Epidermal melanocyte (primary cell): Measurements from ENCODE around the gene KLHDC8A.

ENCODE experiments used
- DNase-seq: peaks from one replicate; pipeline ENCODE4 v3.0.0; 2011; ENCODE audit warnings: low spot score; ENCODE audit not compliant: insufficient read length

KLHDC8A gene

DNA sequence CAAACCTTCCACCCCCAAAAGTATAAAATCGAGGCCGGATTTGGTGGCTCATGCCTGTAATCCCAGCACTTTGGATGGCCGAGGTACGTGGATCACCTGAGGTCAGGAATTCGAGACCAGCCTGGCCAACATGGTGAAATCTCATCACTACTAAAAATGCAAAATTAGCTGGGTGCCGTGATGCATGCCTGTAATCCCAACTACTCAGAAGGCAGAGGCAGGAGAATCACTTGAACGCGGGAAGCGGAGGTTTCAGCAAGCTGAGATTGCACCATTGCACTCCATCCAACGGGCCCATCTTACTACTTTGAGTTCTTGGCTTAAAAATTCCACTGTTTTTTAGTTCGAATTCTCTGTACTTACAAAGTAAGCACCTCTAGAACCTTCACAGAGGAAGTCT lies 11.0 kb downstream of the KLHDC8A start:
- no peak for DNase-seq

- no peak for DNase-seq
Measured at GRCh38 chr1:205344066-205344928, 12.4 kb downstream of the KLHDC8A start.

DNA sequence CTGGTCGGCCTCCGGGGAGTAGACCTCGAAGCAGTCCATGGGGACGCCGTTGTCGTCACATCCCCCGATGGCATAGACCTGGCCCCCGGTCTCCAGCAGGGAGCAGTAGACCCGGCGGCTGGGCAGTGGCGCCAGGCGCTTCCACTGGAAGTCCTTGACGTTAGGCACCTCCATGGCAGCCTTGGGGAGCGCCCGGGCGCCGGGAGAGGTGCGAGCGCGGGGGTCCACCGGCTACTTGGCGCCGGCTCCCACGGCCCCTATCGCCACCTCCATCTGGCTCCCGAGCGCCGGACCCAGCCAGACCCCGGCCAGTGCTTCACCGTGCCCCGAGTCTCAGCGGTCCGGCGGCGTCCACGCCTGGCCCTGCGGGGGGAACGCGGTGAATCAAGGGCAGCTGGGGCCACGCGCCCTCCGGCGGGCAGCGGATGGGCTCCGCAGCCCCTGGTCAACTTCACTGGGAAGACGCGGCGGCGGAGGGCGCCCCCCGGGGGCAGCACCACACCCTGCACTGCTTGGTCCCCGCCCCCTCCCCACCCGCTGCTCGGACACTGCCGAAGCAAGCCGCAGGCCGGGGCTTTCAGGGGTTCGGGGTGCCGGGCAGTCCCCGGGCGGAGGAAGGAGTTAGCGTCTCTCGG lies 13.2 kb downstream of the KLHDC8A start:
- DNase-seq = no peak

GRCh38 chr1:205342986-205343385 lies 13.7 kb downstream of the KLHDC8A start:
- DNase-seq = no peak

DNA sequence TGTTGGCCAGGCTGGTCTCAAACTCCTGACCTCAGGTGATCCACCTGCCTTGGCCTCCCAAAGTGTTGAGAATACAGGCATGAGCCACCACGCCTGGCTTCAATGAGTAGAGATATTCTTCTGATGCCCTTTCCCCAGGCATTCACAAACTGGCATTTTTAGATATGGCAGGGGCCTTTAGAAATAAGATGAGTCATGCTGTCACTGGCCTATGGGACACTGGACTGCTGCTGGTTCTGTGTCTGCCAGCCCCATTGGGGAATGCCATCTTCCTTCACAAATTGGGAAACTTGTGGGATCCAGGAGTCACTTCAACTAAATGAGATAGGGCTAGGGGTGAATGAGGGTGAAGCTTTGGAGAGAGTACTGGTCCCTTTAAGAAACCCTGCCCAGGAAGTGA lies 16.0 kb downstream of the KLHDC8A start:
- no peak for DNase-seq

GRCh38 chr1:205339717-205340116 lies 17.0 kb downstream of the KLHDC8A start:
- no peak for DNase-seq

DNA sequence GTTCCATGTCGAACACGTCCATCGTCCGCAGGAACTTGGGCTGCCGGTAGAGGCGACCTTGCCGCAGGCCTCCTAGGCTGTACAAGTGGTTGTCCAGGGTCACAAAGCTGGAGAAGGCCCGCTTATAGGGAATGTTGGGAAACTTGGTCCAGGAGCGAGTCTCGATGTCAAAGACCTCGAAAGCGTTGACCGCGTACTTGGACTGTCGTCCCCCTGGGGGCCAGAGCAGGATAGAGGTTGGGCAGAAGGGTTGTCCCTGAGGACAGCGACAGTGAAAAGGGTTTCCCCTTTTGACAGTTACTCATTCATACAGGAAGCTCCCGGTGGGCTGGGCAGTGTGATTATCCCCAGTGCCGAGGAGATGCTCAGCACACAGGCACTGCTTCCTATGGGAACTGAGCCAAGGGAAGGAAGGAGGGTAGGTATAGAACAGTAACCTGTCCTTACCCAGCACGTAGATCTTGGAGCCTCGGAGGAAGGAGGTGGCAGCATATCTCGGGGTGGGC lies 17.5 kb downstream of the KLHDC8A start:
- no peak for DNase-seq

GRCh38 chr1:205338011-205338410 lies 18.7 kb downstream of the KLHDC8A start:
- DNase-seq = no peak

GRCh38 chr1:205337481-205337880 lies 19.2 kb downstream of the KLHDC8A start:
- no peak for DNase-seq

DNA sequence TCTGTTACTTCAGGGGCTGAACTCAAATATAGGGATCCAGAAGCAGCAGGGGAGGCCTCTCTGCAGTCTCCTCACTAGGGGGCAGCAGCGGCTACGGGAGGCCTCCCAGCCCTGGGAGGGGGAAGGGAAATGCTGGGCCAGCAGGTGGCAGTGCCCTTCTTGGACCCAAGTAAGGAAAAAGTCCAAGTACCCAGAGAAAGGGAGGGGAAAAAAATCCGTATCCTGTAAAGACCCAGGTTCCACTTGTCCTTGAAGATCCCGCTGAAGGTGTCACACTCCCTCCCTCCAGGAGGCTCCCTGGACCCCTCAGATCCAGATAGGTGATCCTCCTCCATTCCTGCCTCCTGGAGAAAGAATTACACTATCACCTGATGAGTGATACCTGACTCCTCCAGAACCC lies 21.0 kb downstream of the KLHDC8A start:
- peak; percentile 73 for DNase-seq

- DNase-seq = no peak
Measured at GRCh38 chr1:205332015-205332791, 24.5 kb downstream of the KLHDC8A start.

GRCh38 chr1:205330150-205330549 lies 26.6 kb downstream of the KLHDC8A start:
- no peak for DNase-seq

DNA sequence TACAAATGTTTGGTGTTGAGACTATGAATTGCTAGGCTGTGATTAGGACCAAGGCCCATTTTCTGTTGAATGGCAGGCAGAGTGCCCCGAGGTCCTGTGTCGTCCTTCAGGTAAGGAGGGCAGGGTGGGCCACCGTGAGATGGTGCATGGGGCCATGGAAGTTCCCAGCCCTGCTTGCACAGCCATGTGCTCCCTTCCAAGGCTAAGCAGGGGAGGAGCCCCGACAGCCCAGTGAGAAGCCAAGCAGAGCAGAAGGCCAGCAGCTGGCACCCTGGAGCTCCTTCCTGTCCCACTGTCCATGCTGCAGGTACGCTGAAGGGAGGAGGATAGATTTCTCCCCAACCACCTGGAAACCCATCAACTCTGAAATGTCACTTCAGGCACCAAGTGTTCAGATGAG lies 27.0 kb downstream of the KLHDC8A start:
- DNase-seq = no peak

- DNase-seq = no peak
Measured at GRCh38 chr1:205328476-205328875, 28.2 kb downstream of the KLHDC8A start.

DNA sequence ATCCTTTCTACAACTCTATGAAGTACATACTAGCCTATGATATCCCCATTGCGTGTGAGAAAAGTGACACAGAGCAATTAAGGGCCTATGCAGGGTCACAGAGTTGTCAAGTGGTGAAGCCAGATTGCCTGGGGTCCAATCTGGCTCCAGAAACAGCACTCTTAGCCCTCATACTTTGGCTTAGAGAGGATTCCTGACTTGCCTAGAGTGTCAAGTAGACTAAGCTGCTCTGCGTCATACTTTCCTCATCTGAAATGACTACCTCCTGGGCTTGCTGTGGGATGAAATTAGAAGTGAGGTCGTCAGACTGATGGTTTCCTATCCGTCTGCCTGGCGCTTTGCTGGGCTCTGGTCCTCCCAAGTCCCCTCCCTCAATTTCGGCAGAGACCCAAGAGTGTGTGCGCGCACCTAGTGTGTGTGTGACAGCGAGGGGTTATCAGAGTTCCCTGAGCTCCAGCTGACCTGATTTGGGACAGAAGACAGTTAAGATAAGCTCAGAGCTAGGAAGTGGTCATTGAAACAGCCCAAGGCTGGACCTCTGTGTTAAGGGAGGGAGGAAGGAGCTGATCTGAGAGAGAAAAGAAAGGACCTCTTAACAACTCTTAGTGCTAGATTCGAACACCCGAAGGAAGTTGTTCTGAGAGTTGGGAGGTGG lies 29.8 kb downstream of the KLHDC8A start:
- no peak for DNase-seq

- peak; percentile 62 for DNase-seq
Measured at GRCh38 chr1:205325334-205325884, 31.3 kb downstream of the KLHDC8A start.

- DNase-seq = no peak
Measured at GRCh38 chr1:205324781-205325180, 31.9 kb downstream of the KLHDC8A start.

DNA sequence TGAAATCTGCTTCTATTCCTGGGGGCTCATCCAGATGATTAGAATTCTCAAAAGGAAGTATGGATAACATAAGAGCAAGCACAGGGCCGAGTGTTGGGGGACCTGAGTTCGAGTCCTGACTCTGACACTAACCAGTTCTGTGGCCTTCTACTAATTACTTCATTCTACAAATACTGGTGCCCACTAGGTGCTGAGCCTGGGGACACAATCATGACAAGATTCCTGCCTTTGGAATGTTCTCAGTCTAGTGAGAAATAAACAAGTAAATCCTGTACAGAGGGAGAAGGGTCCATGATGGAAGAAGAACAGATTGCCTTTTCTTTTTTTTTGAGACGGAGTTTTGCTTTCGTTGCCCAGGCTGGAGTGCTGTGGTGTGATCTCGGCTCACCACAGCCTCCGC lies 32.9 kb downstream of the KLHDC8A start:
- DNase-seq = no peak

DNA sequence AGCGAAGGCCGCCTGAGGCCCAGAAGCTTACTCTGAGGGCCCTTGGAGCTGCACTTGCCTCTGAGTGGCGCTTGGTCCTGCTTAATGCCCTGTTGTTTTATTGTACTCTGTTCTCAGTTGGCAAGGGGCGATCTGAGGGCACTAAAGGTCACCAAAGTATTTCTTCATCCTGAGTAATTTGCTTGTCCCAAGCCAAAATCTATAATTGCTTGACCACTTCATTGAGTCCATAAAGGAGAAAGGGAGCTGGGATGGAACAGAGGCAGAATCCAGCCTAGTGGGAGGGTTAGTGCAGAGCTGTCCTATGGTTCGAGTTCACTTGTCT lies 34.8 kb downstream of the KLHDC8A start:
- no peak for DNase-seq

DNA sequence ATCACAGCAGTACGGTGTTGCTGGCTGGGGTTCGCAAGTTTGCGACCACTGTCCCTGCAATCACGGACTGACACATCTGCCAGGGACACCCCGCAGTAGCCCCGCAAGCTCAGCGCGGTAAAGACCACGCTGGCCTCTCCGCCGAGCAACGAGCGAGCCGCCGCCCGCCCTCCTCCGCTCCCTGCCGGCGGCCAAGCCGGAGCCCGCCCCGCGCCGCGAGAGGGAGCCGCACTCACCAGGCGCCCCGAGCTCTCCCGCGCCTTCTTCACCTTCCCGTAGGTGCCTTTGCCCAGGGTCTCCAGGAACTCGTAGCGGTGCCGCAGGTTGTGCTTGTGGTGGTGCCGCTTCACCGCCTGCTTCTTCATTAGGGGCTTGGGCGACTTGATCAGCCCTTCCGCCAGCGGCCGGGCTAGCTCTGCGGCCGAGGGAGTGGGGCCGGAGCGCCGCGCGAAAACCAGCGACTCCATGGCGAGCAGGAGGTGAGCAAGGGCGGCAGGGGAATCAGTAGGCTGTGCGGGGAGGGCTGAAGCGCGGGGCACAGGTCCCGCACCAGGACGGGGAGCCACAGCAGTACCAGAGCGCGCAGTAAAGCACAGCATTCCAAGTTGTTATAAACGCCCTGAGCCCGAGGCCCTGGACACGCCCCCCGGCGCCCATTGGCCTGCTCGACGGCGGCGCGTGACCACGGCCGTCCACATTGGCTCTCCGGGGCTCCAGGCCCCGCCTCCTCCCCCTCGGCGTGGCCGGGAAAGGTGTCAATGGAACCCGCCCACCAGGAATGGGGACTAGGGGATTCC lies 35.4 kb downstream of the KLHDC8A start, which contains the start of gene NUAK2:
Gene NUAK2 (minus strand): TSS at position 584 of the 797 bp plus-strand sequence. CDS start 117 bp downstream, at position 467.
- peak; percentile 67 for DNase-seq
